ENCODE measurements around the gene ACAP1.

The ACAP1 gene

GRCh38 chr17:7391307-7391706 is 55.0 kb downstream of the ACAP1 start:
- DNase-seq: no peak

- no peak for DNase-seq
Measured at GRCh38 chr17:7392696-7393612, 56.6 kb downstream of the ACAP1 start.

GRCh38 chr17:7393613-7394451 is 57.5 kb downstream of the ACAP1 start:
- peak; percentile 50 for DNase-seq

GRCh38 chr17:7394452-7395191 is 58.3 kb downstream of the ACAP1 start, which contains the start of gene PLSCR3:
PLSCR3 (minus strand) TSS chr17:7394525; CDS start chr17:7394110, 415 bp downstream.
- DNase-seq: peak; percentile 91

- DNase-seq: no peak
Measured at GRCh38 chr17:7396147-7396546, 59.8 kb downstream of the ACAP1 start.

- no peak for DNase-seq
Measured at GRCh38 chr17:7398612-7399011, 62.3 kb downstream of the ACAP1 start.

Data from hematopoietic multipotent progenitor cell treated with erythropoietin and hydrocortisone succinate and interleukin-3 and kit ligand, for 4 days (in vitro differentiated cells).